ENCODE results near the gene PRMT7. TPM values are rescaled to one million over a fixed set of nuclear protein-coding genes. Genes with fewer than 3 reads are reported as not detected.

The PRMT7 gene
- total RNA-seq, 1 donor from 2014 or later: 36.7 TPM

DNA sequence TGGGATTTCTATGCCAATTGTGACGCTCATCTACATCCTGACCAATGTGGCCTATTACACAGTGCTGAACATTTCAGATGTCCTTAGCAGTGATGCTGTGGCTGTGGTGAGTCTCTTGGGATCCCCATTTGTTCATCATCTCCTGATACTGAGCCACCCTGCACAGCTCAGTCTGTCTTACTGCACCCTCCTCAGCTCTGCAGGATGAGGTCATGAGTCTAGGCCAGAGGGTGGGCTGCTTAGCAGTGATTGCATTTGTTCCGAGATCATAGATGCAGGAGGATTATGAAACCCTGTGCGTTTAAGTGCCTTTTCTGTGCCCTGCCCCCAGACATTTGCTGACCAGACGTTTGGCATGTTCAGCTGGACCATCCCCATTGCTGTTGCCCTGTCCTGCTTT, 19.6 kb upstream of the PRMT7 start:
- Histone ChIP-seq H3K4me1 (ENCODE audit: insufficient read depth, low read length) (peaks cover 17% of the 10 kb centered on the region), H3K9ac (ENCODE audit: low read length) (no peak overlapping the region), H3K27ac (ENCODE audit: low read depth, low read length) (no peak overlapping the region), H3K27me3 (ENCODE audit: insufficient read depth, low read length) (no peaks in the 10 kb centered on the region), H3K36me3 (ENCODE audit: insufficient read depth, low read length) (peaks cover 28% of the 10 kb centered on the region), H4K20me1 (ENCODE audit: insufficient read depth, low read length) (peaks cover 76% of the 10 kb centered on the region), H3K4me2 (ENCODE audit: low read length) (no peak overlapping the region), H3K9me3 (ENCODE audit: insufficient read depth, low read depth, low read length) (no peaks in the 10 kb centered on the region), H3K4me3 (ENCODE audit: insufficient read depth, low read depth, low read length) (no peak overlapping the region), H3K79me2 (ENCODE audit: insufficient read depth, low read length) (peaks cover 32% of the 10 kb centered on the region), H2AFZ (ENCODE audit: low read depth, low read length) (no peak overlapping the region)
- TF ChIP-seq, protein P1, sequence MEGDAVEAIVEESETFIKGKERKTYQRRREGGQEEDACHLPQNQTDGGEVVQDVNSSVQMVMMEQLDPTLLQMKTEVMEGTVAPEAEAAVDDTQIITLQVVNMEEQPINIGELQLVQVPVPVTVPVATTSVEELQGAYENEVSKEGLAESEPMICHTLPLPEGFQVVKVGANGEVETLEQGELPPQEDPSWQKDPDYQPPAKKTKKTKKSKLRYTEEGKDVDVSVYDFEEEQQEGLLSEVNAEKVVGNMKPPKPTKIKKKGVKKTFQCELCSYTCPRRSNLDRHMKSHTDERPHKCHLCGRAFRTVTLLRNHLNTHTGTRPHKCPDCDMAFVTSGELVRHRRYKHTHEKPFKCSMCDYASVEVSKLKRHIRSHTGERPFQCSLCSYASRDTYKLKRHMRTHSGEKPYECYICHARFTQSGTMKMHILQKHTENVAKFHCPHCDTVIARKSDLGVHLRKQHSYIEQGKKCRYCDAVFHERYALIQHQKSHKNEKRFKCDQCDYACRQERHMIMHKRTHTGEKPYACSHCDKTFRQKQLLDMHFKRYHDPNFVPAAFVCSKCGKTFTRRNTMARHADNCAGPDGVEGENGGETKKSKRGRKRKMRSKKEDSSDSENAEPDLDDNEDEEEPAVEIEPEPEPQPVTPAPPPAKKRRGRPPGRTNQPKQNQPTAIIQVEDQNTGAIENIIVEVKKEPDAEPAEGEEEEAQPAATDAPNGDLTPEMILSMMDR (IDR thresholded peaks at IDR 0.05; ENCODE audit: insufficient read depth, low read depth, low read length): no peak
- TF ChIP-seq EZH2 (IDR thresholded peaks at IDR 0.05; ENCODE audit: insufficient read depth, low read length): no peak
- FAIRE-seq (no peak), DNase-seq (ENCODE audit: low read depth) (no peak)
- Mint-ChIP-seq H3K4me1 (ENCODE audit: low read depth, unreplicated experiment) (peaks cover 17% of the 10 kb centered on the region), H3K4me3 (ENCODE audit: unreplicated experiment) (no peak overlapping the region), H3K27me3 (ENCODE audit: low read depth, unreplicated experiment) (no peaks in the 10 kb centered on the region), H3K27ac (ENCODE audit: unreplicated experiment) (no peak overlapping the region), H3K9me3 (ENCODE audit: unreplicated experiment) (no peaks in the 10 kb centered on the region), H3K36me3 (ENCODE audit: low read depth, unreplicated experiment) (peaks cover 16% of the 10 kb centered on the region)

DNA sequence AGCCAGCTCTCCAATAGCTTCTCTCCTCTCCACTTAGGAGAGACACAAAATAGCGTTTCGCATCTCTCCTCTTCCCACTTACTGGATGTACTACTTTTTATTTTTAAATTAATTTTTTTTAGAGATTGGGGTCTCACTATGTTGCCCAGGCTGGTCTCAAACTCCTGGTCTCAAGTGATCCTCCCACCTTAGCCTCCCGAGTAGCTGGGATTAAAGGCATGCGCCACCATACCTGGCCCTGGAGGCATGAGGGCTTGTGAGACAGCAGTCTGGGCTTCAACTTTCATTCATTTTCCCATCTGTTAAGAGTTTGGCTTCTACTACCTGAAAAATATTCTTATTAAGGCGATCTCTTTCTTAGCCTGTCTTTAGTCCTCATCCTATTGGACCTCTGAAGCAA, 18.4 kb upstream of the PRMT7 start:
- Histone ChIP-seq H3K4me2 (ENCODE audit: low read length) (no peak overlapping the region), H4K20me1 (ENCODE audit: insufficient read depth, low read length) (peaks cover 76% of the 10 kb centered on the region), H3K9ac (ENCODE audit: low read length) (no peak overlapping the region), H3K79me2 (ENCODE audit: insufficient read depth, low read length) (peaks cover 28% of the 10 kb centered on the region), H3K4me1 (ENCODE audit: insufficient read depth, low read length) (peaks cover 17% of the 10 kb centered on the region), H3K36me3 (ENCODE audit: insufficient read depth, low read length) (peaks cover 31% of the 10 kb centered on the region), H2AFZ (ENCODE audit: low read depth, low read length) (no peak overlapping the region), H3K4me3 (ENCODE audit: insufficient read depth, low read depth, low read length) (no peak overlapping the region), H3K27me3 (ENCODE audit: insufficient read depth, low read length) (no peaks in the 10 kb centered on the region), H3K27ac (ENCODE audit: low read depth, low read length) (no peak overlapping the region), H3K9me3 (ENCODE audit: insufficient read depth, low read depth, low read length) (no peaks in the 10 kb centered on the region)
- TF ChIP-seq EZH2 (IDR thresholded peaks at IDR 0.05; ENCODE audit: insufficient read depth, low read length): no peak
- TF ChIP-seq, protein P1 (IDR thresholded peaks at IDR 0.05; ENCODE audit: insufficient read depth, low read depth, low read length): no peak
- no peak for DNase-seq (ENCODE audit: low read depth)
- no peaks in the 10 kb centered on the region for H3K9me3 Mint-ChIP-seq (ENCODE audit: unreplicated experiment)
- H3K27me3 Mint-ChIP-seq (ENCODE audit: low read depth, unreplicated experiment): no peaks in the 10 kb centered on the region
- no peak overlapping the region for H3K27ac Mint-ChIP-seq (ENCODE audit: unreplicated experiment)
- peaks cover 14% of the 10 kb centered on the region for H3K36me3 Mint-ChIP-seq (ENCODE audit: low read depth, unreplicated experiment)
- peaks cover 20% of the 10 kb centered on the region for H3K4me1 Mint-ChIP-seq (ENCODE audit: low read depth, unreplicated experiment)
- H3K4me3 Mint-ChIP-seq (ENCODE audit: unreplicated experiment): no peak overlapping the region
- FAIRE-seq: no peak

DNA sequence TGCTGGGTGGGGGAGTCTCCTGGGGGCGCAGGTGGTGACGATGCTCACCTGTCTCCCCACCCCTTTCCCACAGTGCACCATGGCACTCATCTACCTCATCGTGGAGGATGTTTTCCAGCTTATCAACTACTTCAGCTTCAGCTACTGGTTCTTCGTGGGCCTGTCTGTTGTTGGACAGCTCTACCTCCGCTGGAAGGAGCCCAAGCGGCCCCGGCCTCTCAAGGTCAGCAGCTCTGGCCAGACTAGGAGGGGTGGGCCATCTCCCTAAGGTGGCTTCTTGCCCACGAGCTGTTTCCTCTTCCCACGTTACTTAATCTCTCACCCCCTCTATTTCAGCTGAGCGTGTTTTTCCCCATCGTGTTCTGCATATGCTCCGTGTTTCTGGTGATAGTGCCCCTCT, 14.5 kb upstream of the PRMT7 start:
- Mint-ChIP-seq H3K36me3 (ENCODE audit: low read depth, unreplicated experiment) (peaks cover 11% of the 10 kb centered on the region), H3K27me3 (ENCODE audit: low read depth, unreplicated experiment) (no peaks in the 10 kb centered on the region), H3K4me3 (ENCODE audit: unreplicated experiment) (no peak overlapping the region), H3K27ac (ENCODE audit: unreplicated experiment) (no peak overlapping the region), H3K9me3 (ENCODE audit: unreplicated experiment) (no peaks in the 10 kb centered on the region), H3K4me1 (ENCODE audit: low read depth, unreplicated experiment) (peaks cover 40% of the 10 kb centered on the region)
- Histone ChIP-seq H3K4me1 (ENCODE audit: insufficient read depth, low read length) (peaks cover 13% of the 10 kb centered on the region), H3K36me3 (ENCODE audit: insufficient read depth, low read length) (peaks cover 58% of the 10 kb centered on the region), H3K9me3 (ENCODE audit: insufficient read depth, low read depth, low read length) (no peaks in the 10 kb centered on the region), H3K79me2 (ENCODE audit: insufficient read depth, low read length) (peaks cover 24% of the 10 kb centered on the region), H3K27me3 (ENCODE audit: insufficient read depth, low read length) (no peaks in the 10 kb centered on the region), H3K4me3 (ENCODE audit: insufficient read depth, low read depth, low read length) (no peak overlapping the region), H4K20me1 (ENCODE audit: insufficient read depth, low read length) (peaks cover 79% of the 10 kb centered on the region), H3K27ac (ENCODE audit: low read depth, low read length) (no peak overlapping the region), H3K4me2 (ENCODE audit: low read length) (no peak overlapping the region), H2AFZ (ENCODE audit: low read depth, low read length) (no peak overlapping the region), H3K9ac (ENCODE audit: low read length) (no peak overlapping the region)
- no peak for FAIRE-seq
- DNase-seq (ENCODE audit: low read depth): no peak
- TF ChIP-seq, protein P1 (IDR thresholded peaks at IDR 0.05; ENCODE audit: insufficient read depth, low read depth, low read length): no peak
- TF ChIP-seq EZH2 (IDR thresholded peaks at IDR 0.05; ENCODE audit: insufficient read depth, low read length): no peak

All from astrocyte (in vitro differentiated cells and primary cell).